ENCODE measurements around the gene BHLHA15. TPM values are rescaled to one million over a fixed set of nuclear protein-coding genes. Genes with fewer than 3 reads are reported as not detected.

BHLHA15 gene
- polyA plus RNA-seq, 3 donors, result not detected

GRCh38 chr7:98213296-98213887 lies 2.2 kb downstream of the BHLHA15 start:
- Mint-ChIP-seq H3K9me3 (peaks cover 0 to 11% (median 5%) of the 10 kb centered on the region in 7 donors), H3K27ac (no peak overlapping the region), H3K4me3 (no peak overlapping the region), H3K36me3 (peaks cover 29 to 30% of the 10 kb centered on the region in 2 donors), H3K4me1 (peaks cover 8% of the 10 kb centered on the region), H3K27me3 (ENCODE audit: low read depth in 3 of 3) (peaks cover 19 to 36% (median 23%) of the 10 kb centered on the region in 3 donors)
- H3K27ac ChIP-seq (ENCODE audit: low read depth in 1 of 2, low read length in 2 of 2), result no peak overlapping the region
- no peak overlapping the region for H2AFZ ChIP-seq (ENCODE audit: insufficient read depth, low read depth, low read length, poor library complexity, severe bottlenecking)
- TF ChIP-seq, protein P1, sequence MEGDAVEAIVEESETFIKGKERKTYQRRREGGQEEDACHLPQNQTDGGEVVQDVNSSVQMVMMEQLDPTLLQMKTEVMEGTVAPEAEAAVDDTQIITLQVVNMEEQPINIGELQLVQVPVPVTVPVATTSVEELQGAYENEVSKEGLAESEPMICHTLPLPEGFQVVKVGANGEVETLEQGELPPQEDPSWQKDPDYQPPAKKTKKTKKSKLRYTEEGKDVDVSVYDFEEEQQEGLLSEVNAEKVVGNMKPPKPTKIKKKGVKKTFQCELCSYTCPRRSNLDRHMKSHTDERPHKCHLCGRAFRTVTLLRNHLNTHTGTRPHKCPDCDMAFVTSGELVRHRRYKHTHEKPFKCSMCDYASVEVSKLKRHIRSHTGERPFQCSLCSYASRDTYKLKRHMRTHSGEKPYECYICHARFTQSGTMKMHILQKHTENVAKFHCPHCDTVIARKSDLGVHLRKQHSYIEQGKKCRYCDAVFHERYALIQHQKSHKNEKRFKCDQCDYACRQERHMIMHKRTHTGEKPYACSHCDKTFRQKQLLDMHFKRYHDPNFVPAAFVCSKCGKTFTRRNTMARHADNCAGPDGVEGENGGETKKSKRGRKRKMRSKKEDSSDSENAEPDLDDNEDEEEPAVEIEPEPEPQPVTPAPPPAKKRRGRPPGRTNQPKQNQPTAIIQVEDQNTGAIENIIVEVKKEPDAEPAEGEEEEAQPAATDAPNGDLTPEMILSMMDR (IDR thresholded peaks at IDR 0.05), result no peak
- peaks cover 25 to 28% of the 10 kb centered on the region in 2 donors for H3K36me3 ChIP-seq (replicated peaks in 1 of 2; ENCODE audit: control insufficient read depth in 1 of 2, insufficient read depth in 2 of 2, low read length in 2 of 2)
- H3K27me3 ChIP-seq (ENCODE audit: control insufficient read depth in 2 of 2, insufficient read depth in 2 of 2, low read length in 2 of 2), result peaks cover 0 to 26% of the 10 kb centered on the region in 2 donors
- no peak overlapping the region for H3K4me2 ChIP-seq (replicated peaks; ENCODE audit: extremely low read depth, low read length, poor library complexity, severe bottlenecking)
- peaks cover 6% of the 10 kb centered on the region in 2 donors for H3K4me1 ChIP-seq (ENCODE audit: control insufficient read depth in 1 of 2, insufficient read depth in 2 of 2, low read length in 2 of 2)
- no peak for DNase-seq
- no peaks in the 10 kb centered on the region for H3K79me2 ChIP-seq (ENCODE audit: insufficient read depth, low read length)
- WGBS (ENCODE audit: insufficient coverage), result 90% methylated on average over 2 of the region's 8 CpGs
- H4K20me1 ChIP-seq (ENCODE audit: insufficient read depth, low read length), result peaks cover 17% of the 10 kb centered on the region
- intact Hi-C loops (cut with micrococcal nuclease), result no loop called here
- H3K9ac ChIP-seq (ENCODE audit: insufficient read depth, low read length, poor library complexity, severe bottlenecking), result no peak overlapping the region
- H3K4me3 ChIP-seq (replicated peaks in 1 of 3; ENCODE audit: low read depth in 2 of 3, low read length in 3 of 3), result no peak overlapping the region
- no peaks in the 10 kb centered on the region for H3K9me3 ChIP-seq (replicated peaks in 1 of 2; ENCODE audit: control insufficient read depth in 1 of 2, insufficient read depth in 1 of 2, low read length in 2 of 2)

GRCh38 chr7:98213888-98214810 lies 2.9 kb downstream of the BHLHA15 start:
- 96% methylated on average over 22 of the region's 25 CpGs for WGBS (ENCODE audit: insufficient coverage)
- H3K27ac ChIP-seq (ENCODE audit: low read depth in 1 of 2, low read length in 2 of 2), result no peak overlapping the region

More at GRCh38 chr7:98213888-98214810, 2.9 kb downstream of the BHLHA15 start:
- Mint-ChIP-seq H3K27me3 (ENCODE audit: low read depth in 3 of 3) (peaks cover 19 to 34% (median 22%) of the 10 kb centered on the region in 3 donors), H3K27ac (peak overlapping the region in 1 of 7 donors; percentile 33), H3K9me3 (peaks cover 0 to 11% (median 5%) of the 10 kb centered on the region in 7 donors), H3K4me1 (peaks cover 9% of the 10 kb centered on the region), H3K36me3 (peaks cover 24 to 28% of the 10 kb centered on the region in 2 donors), H3K4me3 (no peak overlapping the region)
- Histone ChIP-seq H3K36me3 (replicated peaks in 1 of 2; ENCODE audit: control insufficient read depth in 1 of 2, insufficient read depth in 2 of 2, low read length in 2 of 2) (peaks cover 25 to 28% of the 10 kb centered on the region in 2 donors), H3K79me2 (ENCODE audit: insufficient read depth, low read length) (no peaks in the 10 kb centered on the region), H4K20me1 (ENCODE audit: insufficient read depth, low read length) (peaks cover 24% of the 10 kb centered on the region), H3K9me3 (replicated peaks in 1 of 2; ENCODE audit: control insufficient read depth in 1 of 2, insufficient read depth in 1 of 2, low read length in 2 of 2) (no peaks in the 10 kb centered on the region), H3K4me1 (ENCODE audit: control insufficient read depth in 1 of 2, insufficient read depth in 2 of 2, low read length in 2 of 2) (peaks cover 6% of the 10 kb centered on the region in 2 donors), H3K4me2 (replicated peaks; ENCODE audit: extremely low read depth, low read length, poor library complexity, severe bottlenecking) (no peak overlapping the region), H3K4me3 (replicated peaks in 1 of 3; ENCODE audit: low read depth in 2 of 3, low read length in 3 of 3) (no peak overlapping the region), H3K27me3 (ENCODE audit: control insufficient read depth in 2 of 2, insufficient read depth in 2 of 2, low read length in 2 of 2) (peaks cover 0 to 26% of the 10 kb centered on the region in 2 donors), H3K9ac (ENCODE audit: insufficient read depth, low read length, poor library complexity, severe bottlenecking) (no peak overlapping the region), H2AFZ (ENCODE audit: insufficient read depth, low read depth, low read length, poor library complexity, severe bottlenecking) (no peak overlapping the region)
- TF ChIP-seq, protein P1 (IDR thresholded peaks at IDR 0.05), result no peak
- DNase-seq, result no peak
- intact Hi-C loops (cut with micrococcal nuclease), result no loop called here
